HG03139 (cell line): ENCODE data around the gene PRRC2A.

Source experiments
- ATAC-seq: cut with Tn5 transposase; IDR thresholded peaks from one replicate; pipeline ENCODE4 v1.9.1; 2021; ENCODE audit not compliant: unreplicated experiment

PRRC2A gene

GRCh38 chr6:31645325-31645724 is 24.8 kb downstream of the PRRC2A start:
- ATAC-seq = no peak

GRCh38 chr6:31651602-31652191 is 31.2 kb downstream of the PRRC2A start:
- peak; percentile 23 for ATAC-seq

DNA sequence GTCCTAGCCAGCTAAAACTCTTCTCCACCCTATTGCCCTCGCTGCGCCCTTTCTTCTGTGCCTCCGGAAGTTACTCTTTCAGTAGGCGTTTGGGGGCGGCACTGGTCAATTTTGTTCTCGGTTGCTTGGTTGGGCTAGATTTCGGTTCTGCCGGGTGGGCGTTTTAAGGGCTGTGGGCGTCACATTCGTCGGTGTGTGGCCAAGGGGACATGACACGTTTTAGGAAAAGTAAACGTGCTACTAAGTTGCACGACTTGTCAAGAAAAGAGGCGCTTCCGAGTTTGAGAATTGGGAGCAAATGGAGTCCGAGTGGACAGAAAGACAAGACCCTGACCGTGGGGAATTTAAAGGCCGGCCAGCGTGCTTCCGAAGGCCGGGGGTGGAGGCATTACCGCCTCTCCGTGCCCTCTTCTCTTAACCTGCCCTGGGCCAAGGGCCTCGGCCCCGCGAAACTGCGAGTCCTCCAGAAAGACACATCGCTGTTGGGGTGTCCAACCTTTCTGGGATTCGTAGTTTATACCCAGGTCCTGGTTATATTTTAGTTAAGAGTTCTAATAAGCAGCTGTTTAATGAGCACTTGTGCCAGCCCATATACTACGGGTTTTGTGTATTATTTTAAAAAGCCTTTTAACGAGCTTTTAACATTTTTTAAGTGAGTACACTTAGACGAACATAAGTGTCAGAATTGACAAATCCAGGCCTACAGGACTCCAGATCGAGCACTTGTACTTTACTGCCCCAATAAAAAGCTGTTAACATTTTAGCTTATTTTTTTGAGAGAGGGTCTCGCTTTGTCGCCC is 32.6 kb downstream of the PRRC2A start:
- ATAC-seq = peak; percentile 53

DNA sequence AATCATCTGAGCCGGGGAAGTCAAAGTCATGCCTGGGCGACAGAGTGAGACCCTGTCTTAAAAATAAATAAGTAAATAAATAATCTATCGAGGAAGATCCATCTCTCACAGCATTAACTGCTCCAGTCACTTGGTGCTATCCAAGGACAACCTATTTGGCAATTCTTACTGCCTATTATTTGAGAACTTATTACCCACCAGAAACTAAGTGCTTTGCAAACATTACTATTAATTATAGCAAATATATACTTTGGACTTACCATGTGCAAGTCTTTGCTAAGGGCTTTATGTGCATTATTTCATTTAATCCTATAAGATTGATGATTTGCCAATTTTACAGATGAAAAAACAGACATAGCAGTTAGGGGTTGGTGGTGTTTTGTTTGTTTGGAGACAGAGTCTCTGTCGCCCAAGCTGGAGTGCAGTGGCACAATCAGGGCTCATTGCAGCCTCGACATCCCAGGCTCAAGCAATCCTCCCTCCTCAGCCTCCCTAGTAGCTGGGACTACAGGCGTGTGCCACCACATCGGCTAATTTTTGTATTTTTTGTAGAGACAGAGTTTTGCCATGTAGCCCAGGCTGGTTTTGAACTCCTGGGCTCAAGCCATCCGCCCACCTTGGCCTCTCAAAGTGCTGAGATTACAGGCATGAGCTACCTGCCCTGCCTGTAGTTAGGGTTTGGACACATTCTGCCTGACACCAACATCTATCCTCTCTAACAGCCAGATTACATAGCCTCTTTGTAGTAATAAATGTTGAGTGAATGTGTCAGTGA is 34.2 kb downstream of the PRRC2A start:
- no peak for ATAC-seq

DNA sequence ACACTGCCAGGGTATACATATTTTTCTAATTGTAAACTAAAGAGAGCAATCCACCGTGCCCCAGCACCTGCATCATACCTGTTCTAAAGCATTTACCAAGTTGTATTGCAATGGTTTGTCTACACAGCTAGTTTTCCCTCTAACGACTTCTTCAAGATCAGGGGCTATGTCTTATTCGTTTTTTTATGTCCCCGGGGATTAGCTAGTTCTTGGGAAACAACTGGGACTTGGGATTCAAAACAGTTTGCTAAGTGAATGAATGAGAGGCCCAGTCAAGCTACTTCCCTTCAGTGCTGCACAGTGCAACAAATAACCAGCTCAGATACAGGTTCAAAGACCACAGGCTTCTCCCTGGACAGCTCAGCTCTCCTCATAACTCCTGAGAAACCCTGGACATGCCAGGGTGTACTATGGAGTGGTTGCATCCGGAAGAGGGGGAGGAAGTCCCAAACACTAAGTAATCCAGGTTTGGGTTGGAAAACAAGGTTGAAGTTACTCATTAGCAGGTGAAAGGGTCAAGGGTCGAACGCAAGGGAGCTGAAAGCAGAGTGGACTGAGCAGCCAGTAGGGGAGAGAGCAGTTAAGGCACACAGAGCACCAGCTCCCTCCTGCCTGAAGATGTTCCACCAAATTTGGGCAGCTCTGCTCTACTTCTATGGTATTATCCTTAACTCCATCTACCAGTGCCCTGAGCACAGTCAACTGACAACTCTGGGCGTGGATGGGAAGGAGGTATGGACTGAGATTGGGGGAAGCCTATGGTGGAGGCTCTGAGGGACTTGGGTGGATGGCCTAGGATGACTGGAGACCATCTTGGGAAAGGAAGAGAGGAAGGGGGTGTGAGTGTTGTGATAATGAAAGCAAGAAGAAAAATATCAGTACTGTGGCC is 35.1 kb downstream of the PRRC2A start, which contains the start of gene APOM:
Gene APOM, plus strand, starts transcription at position 546 of the 889 bp plus-strand sequence. Its CDS starts 73 bp downstream, at position 619.
- no peak for ATAC-seq

DNA sequence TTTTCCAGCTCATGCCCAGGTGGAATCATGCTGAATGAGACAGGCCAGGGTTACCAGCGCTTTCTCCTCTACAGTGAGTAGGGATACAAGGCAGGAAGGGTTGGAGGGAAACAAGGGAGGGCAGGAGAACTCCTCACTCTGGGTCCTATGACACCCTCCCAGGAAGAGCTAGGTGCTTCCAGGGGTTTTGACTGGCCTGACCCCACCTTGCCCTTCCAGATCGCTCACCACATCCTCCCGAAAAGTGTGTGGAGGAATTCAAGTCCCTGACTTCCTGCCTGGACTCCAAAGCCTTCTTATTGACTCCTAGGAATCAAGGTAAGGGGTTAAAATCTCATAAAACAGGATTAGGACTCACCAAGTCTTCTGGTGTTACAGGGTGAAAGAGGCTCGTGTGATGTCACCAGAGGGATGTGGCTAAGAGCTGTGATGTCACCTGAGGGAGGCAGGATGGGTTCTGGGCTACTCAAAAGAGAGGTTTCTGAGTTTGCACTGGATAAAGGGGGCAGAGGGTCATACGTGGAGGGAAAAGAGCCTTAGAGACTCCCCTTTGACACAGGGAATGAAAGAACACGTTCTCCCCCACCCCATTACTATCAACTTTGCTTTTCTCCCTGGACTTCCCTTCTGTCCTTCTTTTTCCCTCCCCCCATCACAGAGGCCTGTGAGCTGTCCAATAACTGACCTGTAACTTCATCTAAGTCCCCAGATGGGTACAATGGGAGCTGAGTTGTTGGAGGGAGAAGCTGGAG is 37.1 kb downstream of the PRRC2A start:
- no peak for ATAC-seq

DNA sequence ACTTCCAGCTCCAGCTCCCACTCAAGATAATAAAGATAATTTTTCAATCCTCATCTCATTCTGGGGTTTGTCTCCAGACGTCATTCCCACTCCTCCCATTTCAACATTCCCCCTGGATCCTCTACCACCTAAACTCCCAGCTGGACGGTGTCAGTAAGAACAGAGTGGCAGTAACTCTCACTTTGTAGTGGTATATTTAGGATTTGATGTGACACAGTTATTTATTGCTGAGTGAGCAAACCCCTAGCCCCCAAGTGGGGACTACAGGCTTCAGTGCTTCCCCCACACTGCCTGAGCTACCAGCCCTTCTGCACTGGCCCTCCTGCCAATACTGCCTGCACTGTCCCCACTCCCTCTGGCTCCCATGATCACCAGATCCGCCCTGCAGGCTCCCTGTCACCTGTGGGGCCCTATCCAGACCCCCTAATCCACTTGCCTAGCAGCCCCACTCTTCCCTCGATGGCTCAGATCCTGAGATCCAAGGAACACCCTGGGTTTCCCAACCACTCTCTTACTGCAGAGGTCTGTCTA is 37.7 kb downstream of the PRRC2A start:
- ATAC-seq = no peak

GRCh38 chr6:31658983-31659648 is 38.6 kb downstream of the PRRC2A start:
- ATAC-seq = no peak

GRCh38 chr6:31659649-31660380 is 39.3 kb downstream of the PRRC2A start:
- ATAC-seq = no peak

GRCh38 chr6:31660381-31661261 is 40.1 kb downstream of the PRRC2A start, which contains the start of gene C6orf47:
TSS of gene C6orf47 (minus strand) at chr6:31660778. CDS start at chr6:31659947, 831 bp downstream.
- ATAC-seq = no peak

GRCh38 chr6:31661262-31662123 is 41.0 kb downstream of the PRRC2A start:
- ATAC-seq = no peak

- no peak for ATAC-seq
Observed at GRCh38 chr6:31662124-31662723, 41.7 kb downstream of the PRRC2A start.

- no peak for ATAC-seq
Observed at GRCh38 chr6:31663126-31663960, 42.8 kb downstream of the PRRC2A start.

DNA sequence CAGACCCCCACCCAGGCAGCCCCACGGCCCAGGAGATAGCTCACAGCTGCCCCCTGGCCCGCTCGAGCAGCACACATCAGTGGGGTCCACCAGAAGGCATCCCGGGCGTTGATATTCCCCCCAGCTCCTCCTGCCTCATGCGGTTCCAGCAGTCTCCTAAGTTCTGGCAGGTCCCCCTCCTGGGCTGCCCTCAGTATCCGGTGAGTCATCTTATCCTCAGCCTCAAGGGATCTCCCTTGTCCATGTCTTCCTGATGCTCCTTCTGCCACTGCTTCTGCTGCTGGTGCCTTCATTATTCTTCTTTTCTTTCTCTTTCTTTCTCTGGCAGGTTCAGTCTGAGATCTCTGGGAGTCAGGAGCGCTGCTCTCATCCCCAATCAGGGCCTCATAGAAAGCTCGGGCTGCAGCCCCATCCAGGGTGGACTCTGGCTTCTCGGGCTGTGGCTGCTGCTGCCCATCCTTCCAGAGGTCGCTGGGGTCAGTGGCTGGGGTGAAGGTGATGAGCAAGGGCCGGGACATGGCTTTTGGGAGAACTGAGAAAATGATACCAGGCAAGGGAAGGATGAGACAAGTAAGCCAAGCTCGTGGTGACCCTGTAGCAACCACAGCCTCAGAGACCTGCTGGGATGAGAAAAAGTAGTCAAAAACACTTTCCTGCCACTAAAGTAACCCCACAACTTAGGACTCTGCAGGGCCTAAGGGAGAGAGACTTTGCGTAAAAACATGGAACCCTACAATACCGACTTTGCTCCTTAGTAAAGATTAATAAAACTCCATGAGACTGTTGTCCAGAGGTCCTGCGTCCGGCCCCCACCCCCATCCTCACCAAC is 43.7 kb downstream of the PRRC2A start:
- no peak for ATAC-seq
